HL-60 (cell line): ENCODE measurements around the gene FLACC1.

Experiments
- DNase-seq, 2 experiments: peaks; one replicate each; pipeline ENCODE4 v3.0.0-alpha.2; 2010 to 2020; ENCODE audit warnings: low read depth in 1 of 2, low spot score in 1 of 2
- H3K27ac ChIP-seq: fragments of 250-450 bp; sonication (Bioruptor Pico); replicated peaks from 2 replicates; pipeline ENCODE4 v1.5.1; 2020; ENCODE audit warnings: mild to moderate bottlenecking, moderate library complexity
- H3K27me3 ChIP-seq: fragments of 250-450 bp; sonication (Bioruptor Pico); 2 replicates; pipeline ENCODE4 v1.5.1; 2021; ENCODE audit warnings: mild to moderate bottlenecking, moderate library complexity; ENCODE audit not compliant: insufficient read depth, poor library complexity, severe bottlenecking
- H3K4me3 ChIP-seq: replicated peaks from 2 replicates; pipeline ENCODE4 v1.5.1; 2011; ENCODE audit warnings: mild to moderate bottlenecking, control low read depth, low read length; ENCODE audit not compliant: insufficient read depth
- CTCF ChIP-seq: IDR thresholded peaks from one replicate; pipeline ENCODE4 v1.5.1; 2011; ENCODE audit warnings: low read length, control low read depth, inconsistent platforms; ENCODE audit not compliant: insufficient read depth
- GABPA ChIP-seq: IDR thresholded peaks from 2 replicates; pipeline ENCODE4 v1.6.1; 2012; ENCODE audit warnings: low read depth
- POLR2AphosphoS5 ChIP-seq: IDR thresholded peaks from 2 replicates; pipeline ENCODE4 v1.6.1; 2012; ENCODE audit warnings: low read depth
- REST ChIP-seq: IDR thresholded peaks from 2 replicates; pipeline ENCODE4 v1.6.1; 2012; ENCODE audit warnings: low read depth; ENCODE audit not compliant: insufficient replicate concordance
- SPI1 ChIP-seq: IDR thresholded peaks from 2 replicates; pipeline ENCODE4 v1.6.1; 2012; ENCODE audit warnings: low read depth, mild to moderate bottlenecking, borderline replicate concordance

Gene FLACC1

GRCh38 chr2:201320701-201321100 lies 36.4 kb downstream of the FLACC1 start:
- Histone ChIP-seq H3K4me3 (no peak overlapping the region), H3K27me3 (no peaks in the 10 kb centered on the region), H3K27ac (no peak overlapping the region)
- DNase-seq = no peak
- TF ChIP-seq REST (no peak), CTCF (no peak), SPI1 (no peak), GABPA (no peak), POLR2AphosphoS5 (no peak)

- H3K4me3 ChIP-seq = no peak overlapping the region
- no peaks in the 10 kb centered on the region for H3K27me3 ChIP-seq
- H3K27ac ChIP-seq = no peak overlapping the region
- DNase-seq = no peak
- TF ChIP-seq CTCF = no peak
- TF ChIP-seq REST = no peak
- TF ChIP-seq POLR2AphosphoS5 = no peak
- TF ChIP-seq GABPA = no peak
- TF ChIP-seq SPI1 = no peak
Observed at GRCh38 chr2:201320257-201320656, 36.9 kb downstream of the FLACC1 start.

- Histone ChIP-seq H3K27me3 (no peaks in the 10 kb centered on the region), H3K27ac (no peak overlapping the region), H3K4me3 (no peak overlapping the region)
- TF ChIP-seq GABPA (no peak), POLR2AphosphoS5 (no peak), REST (no peak), CTCF (no peak), SPI1 (no peak)
- DNase-seq = no peak
Observed at GRCh38 chr2:201319511-201319910, 37.6 kb downstream of the FLACC1 start.
